DMS114 treated with DMSO at 0.1 percent for 48 hours (cell line): ENCODE results near the gene TCL1A.
"Not testable (repeated sequence)": the region's sequence is repeated elsewhere in the genome, so short reads cannot be mapped to it uniquely, and the experiment has no call there.

Experiments
- DNase-seq: peaks from one replicate; lab custom pipeline; 2025; ENCODE audit not compliant: unreplicated experiment; lab: John Stamatoyannopoulos, UW

TCL1A gene

GRCh38 chr14:95679148-95679815 is 34.6 kb downstream of the TCL1A start:
- DNase-seq: no peak

GRCh38 chr14:95677179-95677835 is 36.6 kb downstream of the TCL1A start:
- DNase-seq: no peak

GRCh38 chr14:95675486-95675885 is 38.4 kb downstream of the TCL1A start:
- DNase-seq: no peak

GRCh38 chr14:95674613-95675012 is 39.3 kb downstream of the TCL1A start:
- DNase-seq: no peak

- DNase-seq: no peak
Observed at GRCh38 chr14:95668235-95668772, 45.6 kb downstream of the TCL1A start.

GRCh38 chr14:95667249-95667693 is 46.7 kb downstream of the TCL1A start:
- DNase-seq: no peak

- DNase-seq: no peak
Observed at GRCh38 chr14:95666450-95666849, 47.5 kb downstream of the TCL1A start.

GRCh38 chr14:95665530-95665929 is 48.4 kb downstream of the TCL1A start:
- DNase-seq: not testable (repeated sequence)

- DNase-seq: no peak
Observed at GRCh38 chr14:95664546-95664945, 49.4 kb downstream of the TCL1A start.

- no peak for DNase-seq
Observed at GRCh38 chr14:95664066-95664465, 49.9 kb downstream of the TCL1A start.

- DNase-seq: no peak
Observed at GRCh38 chr14:95663226-95663797, 50.6 kb downstream of the TCL1A start.

GRCh38 chr14:95662376-95663186 is 51.3 kb downstream of the TCL1A start:
- DNase-seq: no peak

GRCh38 chr14:95660651-95661515 is 53.0 kb downstream of the TCL1A start:
- DNase-seq: no peak

- no peak for DNase-seq
Observed at GRCh38 chr14:95659990-95660385, 53.9 kb downstream of the TCL1A start.
